Stimulated activated CD4-positive, alpha-beta T cell treated with anti-CD3 and anti-CD28 coated beads, TNF-alpha, amount 100 ng/mL, for 1 hour (primary cell): ENCODE results near the gene LPGAT1.

ENCODE experiments used
- DNase-seq, 3 donors: peaks; one replicate each; pipeline ENCODE4 v3.0.0-alpha.2; 2020; ENCODE audit warnings: low read depth in 3 of 3, low spot score in 1 of 3

Gene LPGAT1

DNA sequence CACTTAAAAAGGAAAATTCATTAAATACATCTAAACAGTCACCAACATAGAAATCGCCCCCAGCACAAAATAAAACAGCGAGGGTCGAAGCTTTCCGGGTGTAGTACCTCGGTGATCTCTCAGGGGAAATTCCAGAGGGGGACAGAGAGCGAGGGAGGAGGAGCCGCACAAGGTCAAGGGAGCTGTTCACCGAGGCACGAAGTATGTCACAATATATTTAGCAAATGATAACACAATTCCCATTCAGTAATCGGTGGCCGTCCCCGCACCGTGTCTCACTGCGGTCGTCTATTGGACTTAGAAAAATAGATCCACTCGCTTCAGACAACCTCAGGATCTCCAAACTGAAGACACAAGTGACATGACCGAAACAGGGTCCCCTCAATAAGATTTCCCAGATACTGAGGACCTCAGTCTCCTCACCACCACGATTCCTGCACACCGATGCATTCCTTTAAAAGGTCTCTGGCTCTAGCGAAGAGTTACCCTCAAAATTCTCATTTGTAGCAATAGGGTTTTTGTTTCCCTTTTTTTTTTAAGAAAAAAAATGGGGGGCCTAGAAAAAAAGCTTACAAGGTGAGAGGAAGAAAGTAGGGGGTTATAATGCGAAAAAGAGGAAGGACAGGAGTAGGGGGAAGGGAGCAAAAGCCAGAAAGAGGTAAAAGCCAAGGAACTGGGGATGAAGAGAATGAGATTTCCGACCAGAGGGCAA lies 1.1 kb downstream of the LPGAT1 start:
- no peak for DNase-seq

DNA sequence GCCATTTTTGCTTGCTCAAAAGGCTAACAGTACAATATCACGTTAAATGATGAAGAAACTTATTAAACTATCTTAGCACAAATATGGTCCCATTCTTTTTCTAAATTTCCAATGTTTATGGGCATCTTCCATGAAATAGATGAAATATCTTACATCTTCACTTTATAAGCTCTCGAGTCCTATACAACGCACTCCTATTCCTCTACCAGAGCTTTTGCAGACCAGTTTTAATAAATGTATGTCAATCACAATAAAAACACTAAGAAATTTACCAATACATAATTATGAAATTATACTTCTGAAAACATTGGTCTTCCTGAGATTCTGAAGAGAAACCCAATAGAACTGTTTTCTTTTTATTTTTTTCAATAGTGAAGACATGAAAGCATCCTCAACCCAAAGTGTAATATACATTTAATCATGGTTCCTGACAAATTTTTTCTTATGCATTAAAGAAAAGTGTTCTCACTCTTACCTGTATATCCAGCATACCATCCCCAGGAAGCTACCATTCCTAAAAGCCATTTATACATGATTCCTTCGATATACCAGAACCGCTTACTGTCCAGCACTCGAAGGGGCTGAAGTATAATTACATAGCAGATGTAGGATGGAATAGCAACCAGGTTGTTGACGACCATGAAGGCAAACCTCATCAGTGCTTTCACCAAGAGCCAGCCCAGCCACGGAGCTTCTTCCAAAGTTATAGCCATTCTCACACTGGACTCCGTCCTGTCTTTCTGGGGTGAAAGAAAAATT lies 1.8 kb downstream of the LPGAT1 start:
- DNase-seq, result no peak

DNA sequence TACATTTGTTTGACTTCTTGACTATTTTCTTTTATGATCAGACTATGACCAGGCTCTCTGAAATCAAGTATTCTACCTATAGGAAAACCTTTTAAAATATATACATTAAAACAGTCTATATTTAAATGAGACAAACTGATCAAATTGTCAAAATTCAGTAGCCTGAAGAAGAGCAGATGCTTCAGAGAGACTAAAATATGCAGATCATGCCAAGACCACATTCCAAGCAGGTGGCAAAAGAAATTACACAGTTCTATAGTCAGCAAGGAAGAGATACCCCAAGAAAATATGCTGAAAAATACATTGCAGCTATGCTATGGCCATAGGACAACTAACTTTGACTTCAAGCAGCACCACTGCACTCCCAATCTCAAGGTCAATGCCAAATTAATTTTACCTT lies 3.5 kb downstream of the LPGAT1 start:
- no peak for DNase-seq

DNA sequence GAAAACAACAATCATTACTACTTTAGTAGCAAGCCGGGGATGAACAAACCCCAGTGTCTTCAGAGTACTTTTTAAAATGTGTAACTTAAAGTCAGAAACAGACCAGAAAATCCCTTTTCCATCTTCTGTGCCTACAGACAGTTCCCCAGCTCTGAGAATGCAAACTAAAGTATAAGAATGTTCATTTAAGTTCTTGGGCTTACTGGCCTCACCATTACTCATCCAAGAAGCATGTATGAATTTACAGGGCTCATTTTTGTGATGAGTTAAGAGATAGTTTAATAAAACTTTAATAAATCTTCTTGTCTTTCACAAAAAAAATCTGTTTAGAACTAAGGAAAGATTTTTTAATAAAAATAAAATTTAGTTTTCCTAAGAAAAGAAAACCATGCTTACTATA lies 4.6 kb downstream of the LPGAT1 start:
- DNase-seq, result no peak

DNA sequence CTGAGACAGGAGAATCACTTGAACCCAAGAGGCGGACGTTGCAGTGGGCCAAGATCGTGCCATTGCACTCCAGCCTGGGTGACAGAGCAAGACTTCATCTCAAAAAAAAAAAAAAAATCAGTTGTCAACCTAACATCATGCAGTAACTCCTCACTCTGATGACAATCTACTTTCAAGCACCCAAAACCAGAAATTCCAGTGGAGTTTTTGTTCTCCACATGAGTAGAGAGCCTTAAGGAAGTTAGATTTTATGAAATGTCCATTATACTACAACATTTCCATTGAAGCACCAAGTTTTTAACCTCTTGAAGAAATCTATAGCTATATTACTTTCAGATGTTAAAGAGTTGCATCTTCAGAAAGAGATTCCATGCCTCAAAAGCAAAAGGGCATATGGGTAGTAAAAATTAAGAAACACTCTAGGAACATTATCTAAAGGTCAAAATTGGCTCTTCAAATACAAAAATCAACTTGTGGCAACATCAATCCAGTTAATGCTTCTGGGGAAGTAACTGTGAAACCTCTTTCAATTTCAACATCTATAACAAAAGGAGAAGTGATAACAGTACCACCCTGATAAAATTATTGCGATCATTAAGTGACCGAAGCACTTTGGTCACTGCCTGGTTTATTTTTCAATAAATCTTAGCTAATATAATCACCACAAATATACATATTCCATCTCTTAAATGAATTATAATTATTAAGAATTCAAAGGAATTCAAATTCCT lies 7.7 kb downstream of the LPGAT1 start:
- no peak for DNase-seq

DNA sequence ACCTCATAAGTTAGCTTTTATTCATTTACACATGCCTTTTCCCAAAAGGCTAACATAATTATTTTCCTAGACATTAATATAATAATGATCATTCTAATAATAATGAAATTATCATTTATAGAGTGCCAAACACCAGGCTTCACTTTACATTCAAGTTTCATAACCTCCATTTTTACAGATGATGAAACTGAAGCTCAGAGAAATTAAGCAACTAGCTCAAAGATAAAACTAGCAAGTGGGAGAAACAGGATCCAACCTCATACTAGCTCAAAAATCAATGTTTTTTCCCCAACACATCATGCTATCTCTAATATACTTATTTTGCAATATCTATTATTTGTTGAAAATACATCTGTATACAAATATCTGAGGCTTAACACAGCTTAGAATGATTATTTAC lies 14.0 kb downstream of the LPGAT1 start:
- DNase-seq, result no peak

DNA sequence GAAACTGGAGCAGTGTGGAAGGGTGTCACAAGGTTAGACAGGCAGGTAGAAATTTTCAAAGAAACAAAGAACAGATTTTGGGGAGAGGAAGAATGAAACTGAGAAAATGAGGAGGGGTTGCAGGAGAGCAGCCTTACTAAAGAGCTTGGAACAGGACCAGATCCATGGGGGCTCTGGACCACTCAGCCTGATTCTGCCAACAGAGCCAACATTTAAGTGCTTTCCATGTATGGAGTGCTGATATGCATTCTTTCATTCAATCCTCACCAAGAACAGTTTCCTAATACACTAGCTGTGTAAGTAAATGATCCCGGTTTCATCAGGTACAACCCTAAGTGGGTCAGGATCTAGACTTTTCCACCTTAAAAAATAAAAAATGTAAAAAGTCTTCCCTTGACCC lies 16.2 kb downstream of the LPGAT1 start:
- DNase-seq, result no peak

DNA sequence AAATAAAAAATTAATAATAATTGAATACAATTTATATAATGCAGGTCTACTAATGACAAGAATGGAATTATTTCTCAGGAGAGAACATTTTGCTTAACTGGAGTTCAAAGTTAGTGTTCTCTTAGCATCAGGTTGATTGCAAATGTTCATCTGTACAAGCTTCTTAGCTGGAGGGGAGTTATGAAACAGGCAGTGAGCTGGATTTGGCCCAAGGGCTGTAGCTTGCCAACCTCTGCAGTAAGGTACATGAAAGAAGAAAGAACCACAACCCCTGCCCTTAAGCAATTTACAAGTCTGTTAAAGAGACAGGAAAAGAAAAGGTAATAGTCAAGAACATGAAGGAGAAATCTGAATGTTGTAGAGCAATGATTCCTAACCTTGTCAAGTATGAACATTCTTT lies 17.0 kb downstream of the LPGAT1 start:
- no peak for DNase-seq

DNA sequence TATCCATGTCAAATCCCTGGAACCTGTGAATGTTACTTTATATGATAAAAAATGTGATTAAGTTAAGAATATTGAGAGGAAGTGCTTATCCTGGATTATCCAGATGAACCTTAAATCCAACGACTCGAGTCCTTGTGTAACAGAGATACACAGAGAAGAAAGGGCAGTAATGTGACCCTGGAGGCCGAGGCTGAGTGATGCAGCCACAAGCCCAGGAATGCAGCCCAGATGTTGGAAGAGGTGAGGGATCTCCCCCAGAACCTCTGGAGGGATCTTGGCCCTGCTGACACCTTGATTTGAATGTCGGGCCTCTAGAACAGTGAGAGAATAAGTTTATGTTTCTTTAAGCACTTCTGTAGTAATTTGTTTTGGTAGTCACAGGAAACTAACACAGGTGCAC lies 18.0 kb downstream of the LPGAT1 start:
- DNase-seq, result no peak

DNA sequence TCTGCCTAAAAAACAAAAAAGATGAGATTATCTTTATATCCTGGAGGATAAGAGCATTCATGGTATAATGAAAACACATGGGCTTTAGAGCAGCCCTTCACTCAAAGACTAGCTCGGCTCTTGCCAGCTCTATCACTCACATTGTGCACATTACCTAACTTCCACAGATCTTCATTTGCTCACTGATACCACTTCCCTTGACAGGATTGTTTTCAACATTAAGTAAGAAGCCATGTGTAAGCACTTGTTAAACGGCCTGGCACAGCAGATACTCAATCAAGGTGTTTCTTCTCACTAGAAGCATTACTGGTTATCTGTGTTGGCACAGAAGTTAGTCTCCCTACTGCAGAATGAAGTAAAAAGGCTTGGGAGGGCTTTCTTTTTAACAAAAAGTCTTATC lies 18.7 kb downstream of the LPGAT1 start:
- no peak for DNase-seq

DNA sequence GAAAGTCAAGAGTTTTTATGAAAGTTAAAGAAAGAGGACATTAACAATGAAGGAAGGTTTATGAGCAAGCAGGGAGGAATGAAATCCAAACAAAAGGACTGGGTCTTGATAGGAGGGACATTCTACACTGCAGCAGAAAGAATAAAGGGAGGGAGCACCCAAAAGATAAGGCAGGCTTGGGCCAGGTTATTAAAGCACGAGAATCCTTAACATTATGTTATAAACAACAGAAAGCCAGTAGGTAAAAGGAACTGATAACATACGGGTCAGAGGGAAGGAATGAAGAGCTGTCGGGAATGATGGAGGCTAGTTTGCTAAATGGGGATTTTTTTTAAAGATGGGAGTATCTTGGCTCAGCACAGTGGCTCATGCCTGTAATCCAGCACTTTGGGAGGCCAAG lies 19.4 kb downstream of the LPGAT1 start:
- no peak for DNase-seq

DNA sequence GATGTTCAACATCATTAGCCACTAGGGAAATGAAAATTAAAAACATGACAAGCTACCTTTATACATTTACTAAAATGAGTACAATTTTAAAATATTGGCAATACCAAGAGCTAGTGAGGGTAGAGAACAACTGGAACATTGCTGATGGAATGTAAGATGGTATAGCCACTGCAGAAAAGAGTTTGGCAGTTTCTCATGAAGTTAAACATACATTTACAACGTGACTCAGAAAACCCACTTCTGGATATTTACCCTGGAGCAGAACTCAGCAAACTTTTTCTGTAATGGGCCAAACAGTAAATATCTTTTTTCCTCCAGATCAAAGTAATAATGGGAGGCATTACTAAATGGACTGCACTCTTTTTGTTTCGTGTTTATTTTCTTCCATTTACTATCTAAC lies 22.1 kb downstream of the LPGAT1 start:
- DNase-seq, result no peak

DNA sequence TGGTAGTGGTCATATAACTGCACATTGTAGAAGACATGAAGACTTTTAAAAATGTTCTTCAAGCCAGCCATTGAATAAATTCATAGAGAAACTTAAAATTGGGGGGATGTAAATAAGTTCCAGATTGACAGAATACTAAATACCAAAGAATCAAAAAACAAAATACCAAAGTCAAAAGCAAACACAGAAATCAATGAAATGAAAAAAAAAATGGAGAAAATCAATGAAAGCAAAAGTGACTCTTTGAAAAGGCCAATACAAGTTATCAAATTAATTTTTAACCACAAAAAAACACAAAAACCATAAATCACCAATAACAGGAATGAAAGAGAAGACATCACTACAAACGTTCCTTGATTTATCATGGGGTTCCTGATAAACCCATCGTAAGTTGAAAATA lies 25.6 kb downstream of the LPGAT1 start:
- no peak for DNase-seq

DNA sequence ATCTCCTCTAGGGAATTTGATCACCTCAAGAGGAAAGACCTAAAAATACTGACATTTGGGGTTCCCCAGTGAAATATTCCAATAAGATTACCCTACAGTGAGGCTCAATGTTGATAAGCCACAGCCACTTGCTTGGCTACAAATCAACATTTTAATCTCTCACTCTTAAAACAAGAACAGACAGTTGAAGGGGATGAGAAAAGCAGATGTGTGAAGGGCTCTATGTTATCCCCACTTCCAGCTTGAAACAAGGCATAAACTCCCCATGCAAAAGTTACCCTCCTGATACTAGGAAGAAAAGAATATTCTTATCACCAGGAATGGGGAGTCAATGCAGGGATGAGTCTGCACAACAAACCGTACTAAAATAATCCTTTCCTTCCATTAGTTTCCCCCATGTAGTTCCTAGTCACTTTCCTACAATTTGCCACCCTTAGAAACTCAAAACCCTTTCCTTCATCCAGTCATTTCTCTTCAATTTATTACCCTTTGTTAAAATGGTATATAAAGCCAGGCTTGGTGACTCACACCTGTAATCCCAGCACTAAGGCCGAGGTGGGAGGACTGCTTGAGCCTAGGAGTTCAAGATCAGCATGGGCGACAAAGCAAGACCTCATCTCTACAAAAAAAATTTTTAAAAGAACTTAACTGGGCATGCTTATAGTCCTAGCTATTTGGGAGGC lies 29.5 kb downstream of the LPGAT1 start:
- no peak for DNase-seq

DNA sequence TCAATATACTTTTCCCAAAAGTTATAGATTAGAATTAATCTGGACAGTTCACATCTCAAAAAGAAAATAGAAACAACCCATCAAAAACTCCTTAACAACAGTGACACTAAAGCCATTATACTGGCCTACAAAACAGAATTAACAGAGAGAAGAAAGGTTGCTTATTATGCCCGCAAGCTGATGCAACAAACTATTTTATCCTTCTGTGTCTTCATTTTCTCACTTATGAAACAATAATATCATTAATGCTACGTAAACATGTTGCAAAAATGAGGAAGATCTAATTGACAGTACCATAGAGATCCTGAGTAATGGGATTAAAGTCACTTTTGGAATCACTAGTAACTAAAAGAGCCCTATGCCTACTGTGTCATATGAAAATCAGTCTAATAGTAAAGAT lies 32.6 kb downstream of the LPGAT1 start:
- DNase-seq, result no peak

DNA sequence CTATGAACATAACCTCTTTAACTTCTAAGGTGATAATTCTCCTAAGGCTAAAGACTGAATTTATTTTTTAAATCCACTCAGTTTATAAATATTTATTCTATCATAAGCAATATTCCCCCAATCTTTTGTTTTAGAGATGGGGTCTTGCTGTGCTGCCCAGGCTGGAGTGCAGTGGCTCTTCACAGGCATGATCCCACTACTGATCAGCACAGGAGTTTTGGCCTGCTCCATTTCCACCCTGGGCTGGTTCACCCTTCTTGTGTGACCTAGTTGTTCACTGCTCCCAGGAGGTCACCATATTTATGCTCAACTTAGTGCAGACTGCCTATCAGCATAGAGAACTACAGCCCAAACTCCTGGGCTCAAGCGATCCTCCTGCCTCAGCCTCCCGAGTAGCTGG lies 38.6 kb downstream of the LPGAT1 start:
- DNase-seq, result no peak

DNA sequence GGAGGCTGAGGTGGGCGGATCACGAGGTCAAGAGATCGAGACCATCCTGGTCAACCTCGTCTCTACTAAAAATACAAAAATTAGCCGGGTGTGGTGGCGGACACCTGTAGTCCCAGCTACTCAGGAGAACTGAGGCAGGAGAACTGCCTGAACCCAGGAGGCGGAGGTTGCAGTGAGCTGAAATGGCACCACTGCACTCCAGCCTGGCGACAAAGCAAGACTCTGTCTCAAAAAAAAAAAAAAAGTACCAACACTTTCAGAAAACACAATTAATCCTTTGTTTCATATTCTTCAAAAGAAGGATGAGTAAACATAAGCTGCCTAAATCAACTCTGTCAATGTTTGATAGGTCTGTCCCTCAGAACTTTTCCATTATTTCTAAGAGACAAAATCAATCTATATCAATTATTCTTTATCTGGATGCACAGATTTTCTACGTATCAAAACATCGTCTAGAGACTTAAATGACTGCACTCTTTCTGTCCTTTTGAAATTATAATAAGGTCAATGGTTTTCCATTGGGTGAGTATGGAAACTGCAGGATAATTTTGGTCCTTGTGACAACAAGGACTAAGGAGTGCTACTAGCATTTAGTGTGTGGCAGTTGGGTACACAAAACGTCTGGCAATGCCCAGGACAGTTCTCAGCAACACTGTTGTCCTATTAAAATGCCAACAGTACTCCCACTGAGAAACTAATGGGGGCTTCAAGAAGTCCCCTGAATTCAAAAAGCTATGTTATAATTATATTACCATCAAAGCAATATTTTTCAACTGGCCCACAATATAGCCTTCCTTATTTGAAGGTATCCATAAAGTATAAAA lies 40.7 kb downstream of the LPGAT1 start:
- no peak for DNase-seq

DNA sequence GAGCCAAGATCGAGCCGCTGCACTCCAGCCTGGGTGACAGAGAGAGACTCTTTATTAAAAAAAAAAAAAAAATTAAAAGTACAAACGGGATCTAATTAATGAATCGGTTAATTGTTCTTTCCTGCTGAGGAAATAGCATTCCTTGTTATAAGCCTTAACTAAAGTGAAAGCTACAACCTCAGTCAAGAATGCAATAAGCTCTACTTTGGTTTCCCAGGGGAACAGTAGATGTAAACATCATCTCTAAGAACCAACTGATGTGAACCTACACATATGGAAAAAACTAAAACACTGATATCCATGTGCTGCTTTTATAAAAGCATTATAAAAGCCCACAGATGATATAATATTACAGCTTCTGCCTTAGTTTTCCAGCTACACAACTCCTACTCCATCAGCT lies 41.9 kb downstream of the LPGAT1 start:
- no peak for DNase-seq

DNA sequence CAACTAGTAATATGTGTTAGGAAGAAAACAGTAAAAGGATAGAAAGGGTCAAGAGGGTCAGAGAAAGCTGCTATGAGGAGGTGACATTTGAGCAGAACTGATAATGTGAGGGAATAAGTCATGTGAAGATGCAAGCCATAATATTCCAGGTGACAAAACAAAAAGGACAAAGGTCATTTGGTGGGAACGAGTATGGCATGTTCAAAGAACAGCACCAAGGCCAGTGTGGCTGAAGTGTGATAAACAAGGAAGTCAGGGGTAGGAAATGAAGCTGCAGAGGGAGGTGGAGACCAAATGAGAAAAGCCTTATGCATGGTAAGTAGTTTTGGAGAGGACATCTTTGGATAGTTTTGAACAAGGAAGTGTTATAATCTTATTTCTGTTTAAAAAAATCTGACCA lies 46.7 kb downstream of the LPGAT1 start:
- DNase-seq, result no peak

DNA sequence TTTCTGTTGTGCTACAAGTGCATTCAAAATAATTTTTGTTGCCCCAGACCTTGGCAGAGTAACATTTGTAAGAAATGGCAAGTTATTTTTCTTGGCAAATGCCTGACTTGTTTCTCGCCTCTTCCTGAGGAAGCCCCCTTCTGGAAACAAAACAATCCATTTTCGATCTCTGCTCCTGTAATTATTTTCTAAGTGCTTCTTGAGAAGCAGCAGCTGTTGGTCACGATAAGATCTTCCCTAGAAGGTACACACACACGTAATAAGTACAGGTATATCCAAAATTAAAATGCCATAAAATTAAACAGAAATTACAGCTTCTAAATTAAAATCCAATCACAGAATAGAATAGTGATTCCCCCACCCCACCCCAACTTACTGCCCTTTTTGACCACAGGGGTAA lies 47.3 kb downstream of the LPGAT1 start:
- no peak for DNase-seq

DNA sequence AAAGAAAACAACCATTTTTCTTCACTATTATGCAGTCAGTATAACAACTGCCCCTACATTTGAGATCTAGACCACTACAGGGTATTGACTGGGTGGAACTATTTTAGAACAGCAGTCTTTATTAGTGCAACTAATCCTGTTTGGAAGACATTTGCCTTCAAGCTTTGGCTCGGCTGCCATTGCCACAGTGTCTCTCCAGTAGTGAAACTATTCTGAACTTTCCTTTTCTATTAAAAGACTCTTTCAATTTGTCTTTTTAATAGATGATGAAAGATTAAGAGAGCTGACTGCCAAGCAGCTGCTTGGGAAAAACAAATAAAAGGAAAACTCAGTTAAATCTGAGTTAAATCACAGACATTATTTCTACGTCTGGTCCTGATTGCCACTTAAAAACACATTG lies 49.3 kb downstream of the LPGAT1 start:
- no peak for DNase-seq
